HEK293 (cell line): ENCODE measurements around the gene ACP3.
A peak's percentile ranks its signal among the peaks of the same experiment; 100 is the strongest.

ENCODE experiments used
- CTCF ChIA-PET: fragments of 350-600 bp; formaldehyde crosslinking; extraction: SDS; loops from one replicate; lab custom pipeline; 2021; ENCODE audit warnings: antibody characterized with exemption; lab: Yijun Ruan, JAX
- POLR2A ChIA-PET: fragments of 300-600 bp; formaldehyde crosslinking; extraction: SDS; loops from one replicate; lab custom pipeline; 2020; ENCODE audit warnings: antibody characterized with exemption, inconsistent platforms; lab: Yijun Ruan, JAX
- H3K27ac ChIP-seq: fragments of 200-500 bp; sonication (Bioruptor generic); 2 replicates; pipeline ENCODE4 v1.5.1; 2014; ENCODE audit warnings: low read depth, low read length, control low read depth, inconsistent platforms; ENCODE audit errors: extremely low read depth
- H3K36me3 ChIP-seq, 2 experiments: fragments of 200-500 bp in 1 of 2; sonication (Bioruptor generic) in 1 of 2; 1 replicate in 1 of 2; 2 replicates in 1 of 2; pipeline ENCODE4 v1.5.1; 2014 to 2017; ENCODE audit warnings: inconsistent platforms in 2 of 2, low read length in 2 of 2; ENCODE audit not compliant: control insufficient read depth in 2 of 2, insufficient read depth in 1 of 2
- H3K4me1 ChIP-seq: fragments of 200-500 bp; sonication (Bioruptor generic); 2 replicates; pipeline ENCODE4 v1.5.1; 2014; ENCODE audit warnings: mild to moderate bottlenecking, low read length, inconsistent platforms; ENCODE audit not compliant: control insufficient read depth, insufficient read depth
- H3K4me3 ChIP-seq: 2 replicates; pipeline ENCODE4 v1.5.1; 2011; ENCODE audit warnings: low read depth, mild to moderate bottlenecking, control low read depth, low read length, moderate library complexity
- H3K9me3 ChIP-seq: fragments of 200-500 bp; sonication (Bioruptor generic); 2 replicates; pipeline ENCODE4 v1.5.1; 2014; ENCODE audit warnings: low read depth, low read length, inconsistent platforms; ENCODE audit not compliant: control insufficient read depth, insufficient read depth
- AEBP2 ChIP-seq: fragments of 450-650 bp; formaldehyde crosslinking; IDR thresholded peaks from 2 replicates; pipeline ENCODE4 v1.5.1; 2016; ENCODE audit warnings: missing biosample characterization, missing genetic modification characterization, borderline replicate concordance
- EGR2 ChIP-seq: fragments of 450-650 bp; formaldehyde crosslinking; IDR thresholded peaks from 2 replicates; pipeline ENCODE4 v1.5.1; 2016; ENCODE audit warnings: low read depth, missing biosample characterization, missing genetic modification characterization
- GLI2 ChIP-seq: fragments of 450-650 bp; formaldehyde crosslinking; IDR thresholded peaks from 2 replicates; pipeline ENCODE4; 2017; ENCODE audit warnings: missing biosample characterization, missing genetic modification characterization, low read depth, borderline replicate concordance
- PRDM10 ChIP-seq: fragments of 450-650 bp; formaldehyde crosslinking; IDR thresholded peaks from 2 replicates; pipeline ENCODE4 v1.5.1; 2016; ENCODE audit warnings: missing biosample characterization, missing genetic modification characterization
- YY2 ChIP-seq: fragments of 450-650 bp; formaldehyde crosslinking; IDR thresholded peaks from 2 replicates; pipeline ENCODE4 v1.5.1; 2016; ENCODE audit warnings: missing biosample characterization, missing genetic modification characterization
- ZBTB17 ChIP-seq: fragments of 450-650 bp; formaldehyde crosslinking; IDR thresholded peaks from 2 replicates; pipeline ENCODE4 v1.5.1; 2016; ENCODE audit warnings: missing biosample characterization, missing genetic modification characterization
- ZBTB48 ChIP-seq: fragments of 450-650 bp; formaldehyde crosslinking; IDR thresholded peaks from 2 replicates; pipeline ENCODE4 v1.5.1; 2016; ENCODE audit warnings: missing biosample characterization, missing genetic modification characterization
- ZBTB6 ChIP-seq: fragments of 450-650 bp; formaldehyde crosslinking; IDR thresholded peaks from 2 replicates; pipeline ENCODE4 v1.5.1; 2017; ENCODE audit warnings: missing biosample characterization, missing genetic modification characterization
- ZEB2 ChIP-seq: fragments of 450-650 bp; formaldehyde crosslinking; IDR thresholded peaks from 2 replicates; pipeline ENCODE4 v1.5.1; 2016; ENCODE audit warnings: missing biosample characterization, missing genetic modification characterization
- ZNF133 ChIP-seq: fragments of 450-650 bp; formaldehyde crosslinking; IDR thresholded peaks from 2 replicates; pipeline ENCODE4 v1.5.1; 2016; ENCODE audit warnings: missing biosample characterization, missing genetic modification characterization
- ZNF138 ChIP-seq: fragments of 450-650 bp; formaldehyde crosslinking; IDR thresholded peaks from 2 replicates; pipeline ENCODE4 v1.5.1; 2016; ENCODE audit warnings: missing biosample characterization, missing genetic modification characterization, borderline replicate concordance
- ZNF146 ChIP-seq: fragments of 450-650 bp; formaldehyde crosslinking; IDR thresholded peaks from 2 replicates; pipeline ENCODE4 v1.5.1; 2016; ENCODE audit warnings: missing biosample characterization, missing genetic modification characterization
- ZNF16 ChIP-seq: fragments of 450-650 bp; formaldehyde crosslinking; IDR thresholded peaks from 2 replicates; pipeline ENCODE4 v1.5.1; 2016; ENCODE audit warnings: low read depth, missing biosample characterization, missing genetic modification characterization
- ZNF18 ChIP-seq: fragments of 450-650 bp; formaldehyde crosslinking; IDR thresholded peaks from 2 replicates; pipeline ENCODE4 v1.5.1; 2016; ENCODE audit warnings: missing biosample characterization, missing genetic modification characterization
- ZNF324 ChIP-seq: fragments of 450-650 bp; formaldehyde crosslinking; IDR thresholded peaks from 2 replicates; pipeline ENCODE4 v1.5.1; 2016; ENCODE audit warnings: missing biosample characterization, missing genetic modification characterization
- ZNF837 ChIP-seq: fragments of 450-650 bp; formaldehyde crosslinking; IDR thresholded peaks from 2 replicates; pipeline ENCODE4 v1.5.1; 2016; ENCODE audit warnings: missing biosample characterization, missing genetic modification characterization
- ZXDB ChIP-seq: fragments of 450-650 bp; formaldehyde crosslinking; IDR thresholded peaks from 2 replicates; pipeline ENCODE4 v1.5.1; 2016; ENCODE audit warnings: missing biosample characterization, missing genetic modification characterization

Gene ACP3

GRCh38 chr3:132311841-132312240, 5.4 kb upstream of the ACP3 start (continued):
- TF ChIP-seq ZXDB = no peak
- TF ChIP-seq PRDM10 = no peak
- no peak for TF ChIP-seq YY2 (tag by site-specific recombination)
- TF ChIP-seq GLI2 (tag by site-specific recombination) = no peak
- TF ChIP-seq ZBTB6 (tag by site-specific recombination) = no peak
- TF ChIP-seq ZNF324 = no peak
- no peak for TF ChIP-seq ZNF138
- no peak for TF ChIP-seq ZBTB17
- no peak for TF ChIP-seq ZNF133 (tag by site-specific recombination)
- TF ChIP-seq ZNF18 (tag by site-specific recombination) = no peak
- TF ChIP-seq ZEB2 (tag by site-specific recombination) = no peak
- no peak for TF ChIP-seq EGR2 (tag by site-specific recombination)
- TF ChIP-seq ZNF837 = no peak

- H3K4me1 ChIP-seq = peaks cover 7% of the 10 kb centered on the region
- no peaks in the 10 kb centered on the region for H3K36me3 ChIP-seq
- no peak overlapping the region for H3K27ac ChIP-seq
- H3K9me3 ChIP-seq = no peaks in the 10 kb centered on the region
- no peak overlapping the region for H3K4me3 ChIP-seq
- CTCF ChIA-PET = no interaction called here
- POLR2A ChIA-PET = no interaction called here
- TF ChIP-seq ZNF146 (tag by site-specific recombination) = no peak
- no peak for TF ChIP-seq ZNF16 (tag by site-specific recombination)
Observed at GRCh38 chr3:132315851-132316250, 1.4 kb upstream of the ACP3 start.

- peaks cover 7% of the 10 kb centered on the region for H3K4me1 ChIP-seq
- H3K9me3 ChIP-seq = no peaks in the 10 kb centered on the region
- peak; percentile 76; the same call in 1 of the 2 replicates for TF ChIP-seq ZBTB48 (tag by site-specific recombination)
- TF ChIP-seq AEBP2 (tag by site-specific recombination) = no peak
- H3K27ac ChIP-seq = no peak overlapping the region
- no peaks in the 10 kb centered on the region for H3K36me3 ChIP-seq
- ChIA-PET CTCF (interaction anchor here (0.9 to 1.0 kb wide), 2 partner anchors 24 to 108 kb away, joined by 3 to 4 read pairs; no protein-coding TSS in a partner anchor), POLR2A (no interaction called here)
- no peak overlapping the region for H3K4me3 ChIP-seq
Observed at GRCh38 chr3:132318451-132318850, 1.2 kb downstream of the ACP3 start.
